ENCODE measurements around the gene BMP4. TPM values are rescaled to one million over a fixed set of nuclear protein-coding genes. Genes with fewer than 3 reads are reported as not detected.

Gene BMP4
- total and polyA plus RNA-seq, 2 of the 13 experiments (the other 11 are each of a cell fraction or from before 2014, with no cell fraction given) = 56.4 to 169 TPM

DNA sequence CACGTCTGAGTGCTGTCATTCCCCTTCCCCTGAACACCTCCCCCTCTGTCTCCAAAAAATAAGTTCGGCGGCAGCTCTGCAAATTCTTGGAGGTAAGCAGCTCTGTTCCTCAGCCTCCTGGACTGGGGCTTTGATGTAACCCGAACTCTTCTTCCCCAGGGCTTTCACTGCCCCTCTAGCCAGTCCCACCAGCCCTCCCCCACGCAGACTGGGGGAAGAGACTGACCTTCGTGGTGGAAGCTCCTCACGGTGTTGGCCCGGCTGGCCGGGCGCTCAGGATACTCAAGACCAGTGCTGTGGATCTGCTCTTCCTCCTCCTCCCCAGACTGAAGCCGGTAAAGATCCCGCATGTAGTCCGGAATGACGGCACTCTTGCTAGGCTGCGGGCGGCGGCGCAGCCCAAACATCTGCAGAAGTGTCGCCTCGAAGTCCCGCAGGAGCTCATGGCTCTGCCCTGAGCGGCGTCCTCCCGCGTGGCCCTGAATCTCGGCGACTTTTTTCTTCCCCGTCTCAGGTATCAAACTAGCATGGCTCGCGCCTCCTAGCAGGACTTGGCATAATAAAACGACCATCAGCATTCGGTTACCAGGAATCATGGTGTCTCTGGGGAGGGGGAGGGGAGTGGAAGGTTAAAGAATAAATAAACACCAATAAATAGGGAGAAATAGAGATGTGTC is 4.9 kb downstream of the BMP4 start (continued):
- TF ChIP-seq, protein P1, sequence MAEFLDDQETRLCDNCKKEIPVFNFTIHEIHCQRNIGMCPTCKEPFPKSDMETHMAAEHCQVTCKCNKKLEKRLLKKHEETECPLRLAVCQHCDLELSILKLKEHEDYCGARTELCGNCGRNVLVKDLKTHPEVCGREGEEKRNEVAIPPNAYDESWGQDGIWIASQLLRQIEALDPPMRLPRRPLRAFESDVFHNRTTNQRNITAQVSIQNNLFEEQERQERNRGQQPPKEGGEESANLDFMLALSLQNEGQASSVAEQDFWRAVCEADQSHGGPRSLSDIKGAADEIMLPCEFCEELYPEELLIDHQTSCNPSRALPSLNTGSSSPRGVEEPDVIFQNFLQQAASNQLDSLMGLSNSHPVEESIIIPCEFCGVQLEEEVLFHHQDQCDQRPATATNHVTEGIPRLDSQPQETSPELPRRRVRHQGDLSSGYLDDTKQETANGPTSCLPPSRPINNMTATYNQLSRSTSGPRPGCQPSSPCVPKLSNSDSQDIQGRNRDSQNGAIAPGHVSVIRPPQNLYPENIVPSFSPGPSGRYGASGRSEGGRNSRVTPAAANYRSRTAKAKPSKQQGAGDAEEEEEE (CRISPR knock-in tag; IDR thresholded peaks at IDR 0.05; ENCODE audit: borderline replicate concordance) = no peak
- TF ChIP-seq RBFOX2 (IDR thresholded peaks at IDR 0.05; ENCODE audit: low read depth, low read length) (peak; percentile 55; the same call in 1 of the 2 replicates), ZNF207 (IDR thresholded peaks at IDR 0.05; ENCODE audit: borderline replicate concordance) (no peak), ZNF224 (CRISPR knock-in tag; IDR thresholded peaks at IDR 0.05) (no peak), RBM39 (IDR thresholded peaks at IDR 0.05; ENCODE audit: low read depth, low read length, poor library complexity, severe bottlenecking) (peak; percentile 25), ZBTB38 (CRISPR knock-in tag; IDR thresholded peaks at IDR 0.05) (peak; percentile 84), RXRA (CRISPR knock-in tag; IDR thresholded peaks at IDR 0.05) (no peak; the same call in 1 of the 2 replicates), NCOR1 (IDR thresholded peaks at IDR 0.05; ENCODE audit: borderline replicate concordance, low read length) (no peak), ZNF768 (CRISPR knock-in tag; IDR thresholded peaks at IDR 0.05) (peak; percentile 27; the same call in 1 of the 2 replicates), SIX1 (CRISPR knock-in tag; IDR thresholded peaks at IDR 0.05; ENCODE audit: borderline replicate concordance) (no peak), ZNF567 (CRISPR knock-in tag; IDR thresholded peaks at IDR 0.05; ENCODE audit: borderline replicate concordance) (no peak), PRPF4 (IDR thresholded peaks at IDR 0.05; ENCODE audit: low read depth, low read length, poor library complexity, severe bottlenecking) (peak; percentile 84), SP5 (CRISPR knock-in tag; IDR thresholded peaks at IDR 0.05; ENCODE audit: borderline replicate concordance, low read depth) (no peak), ZNF331 (CRISPR knock-in tag; IDR thresholded peaks at IDR 0.05) (no peak), ZSCAN9 (CRISPR knock-in tag; IDR thresholded peaks at IDR 0.05; ENCODE audit: borderline replicate concordance) (0 out of 2 replicates have a peak, but pooled peaks have one; percentile 19)
- TF ChIP-seq, protein P2, sequence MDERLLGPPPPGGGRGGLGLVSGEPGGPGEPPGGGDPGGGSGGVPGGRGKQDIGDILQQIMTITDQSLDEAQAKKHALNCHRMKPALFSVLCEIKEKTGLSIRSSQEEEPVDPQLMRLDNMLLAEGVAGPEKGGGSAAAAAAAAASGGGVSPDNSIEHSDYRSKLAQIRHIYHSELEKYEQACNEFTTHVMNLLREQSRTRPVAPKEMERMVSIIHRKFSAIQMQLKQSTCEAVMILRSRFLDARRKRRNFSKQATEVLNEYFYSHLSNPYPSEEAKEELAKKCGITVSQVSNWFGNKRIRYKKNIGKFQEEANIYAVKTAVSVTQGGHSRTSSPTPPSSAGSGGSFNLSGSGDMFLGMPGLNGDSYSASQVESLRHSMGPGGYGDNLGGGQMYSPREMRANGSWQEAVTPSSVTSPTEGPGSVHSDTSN (CRISPR knock-in tag; IDR thresholded peaks at IDR 0.05) = no peak
- TF ChIP-seq, protein P3, sequence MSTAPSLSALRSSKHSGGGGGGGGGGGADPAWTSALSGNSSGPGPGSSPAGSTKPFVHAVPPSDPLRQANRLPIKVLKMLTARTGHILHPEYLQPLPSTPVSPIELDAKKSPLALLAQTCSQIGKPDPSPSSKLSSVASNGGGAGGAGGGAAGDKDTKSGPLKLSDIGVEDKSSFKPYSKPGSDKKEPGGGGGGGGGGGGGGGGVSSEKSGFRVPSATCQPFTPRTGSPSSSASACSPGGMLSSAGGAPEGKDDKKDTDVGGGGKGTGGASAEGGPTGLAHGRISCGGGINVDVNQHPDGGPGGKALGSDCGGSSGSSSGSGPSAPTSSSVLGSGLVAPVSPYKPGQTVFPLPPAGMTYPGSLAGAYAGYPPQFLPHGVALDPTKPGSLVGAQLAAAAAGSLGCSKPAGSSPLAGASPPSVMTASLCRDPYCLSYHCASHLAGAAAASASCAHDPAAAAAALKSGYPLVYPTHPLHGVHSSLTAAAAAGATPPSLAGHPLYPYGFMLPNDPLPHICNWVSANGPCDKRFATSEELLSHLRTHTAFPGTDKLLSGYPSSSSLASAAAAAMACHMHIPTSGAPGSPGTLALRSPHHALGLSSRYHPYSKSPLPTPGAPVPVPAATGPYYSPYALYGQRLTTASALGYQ (CRISPR knock-in tag; IDR thresholded peaks at IDR 0.05) = no peak
- TF ChIP-seq, protein P4, sequence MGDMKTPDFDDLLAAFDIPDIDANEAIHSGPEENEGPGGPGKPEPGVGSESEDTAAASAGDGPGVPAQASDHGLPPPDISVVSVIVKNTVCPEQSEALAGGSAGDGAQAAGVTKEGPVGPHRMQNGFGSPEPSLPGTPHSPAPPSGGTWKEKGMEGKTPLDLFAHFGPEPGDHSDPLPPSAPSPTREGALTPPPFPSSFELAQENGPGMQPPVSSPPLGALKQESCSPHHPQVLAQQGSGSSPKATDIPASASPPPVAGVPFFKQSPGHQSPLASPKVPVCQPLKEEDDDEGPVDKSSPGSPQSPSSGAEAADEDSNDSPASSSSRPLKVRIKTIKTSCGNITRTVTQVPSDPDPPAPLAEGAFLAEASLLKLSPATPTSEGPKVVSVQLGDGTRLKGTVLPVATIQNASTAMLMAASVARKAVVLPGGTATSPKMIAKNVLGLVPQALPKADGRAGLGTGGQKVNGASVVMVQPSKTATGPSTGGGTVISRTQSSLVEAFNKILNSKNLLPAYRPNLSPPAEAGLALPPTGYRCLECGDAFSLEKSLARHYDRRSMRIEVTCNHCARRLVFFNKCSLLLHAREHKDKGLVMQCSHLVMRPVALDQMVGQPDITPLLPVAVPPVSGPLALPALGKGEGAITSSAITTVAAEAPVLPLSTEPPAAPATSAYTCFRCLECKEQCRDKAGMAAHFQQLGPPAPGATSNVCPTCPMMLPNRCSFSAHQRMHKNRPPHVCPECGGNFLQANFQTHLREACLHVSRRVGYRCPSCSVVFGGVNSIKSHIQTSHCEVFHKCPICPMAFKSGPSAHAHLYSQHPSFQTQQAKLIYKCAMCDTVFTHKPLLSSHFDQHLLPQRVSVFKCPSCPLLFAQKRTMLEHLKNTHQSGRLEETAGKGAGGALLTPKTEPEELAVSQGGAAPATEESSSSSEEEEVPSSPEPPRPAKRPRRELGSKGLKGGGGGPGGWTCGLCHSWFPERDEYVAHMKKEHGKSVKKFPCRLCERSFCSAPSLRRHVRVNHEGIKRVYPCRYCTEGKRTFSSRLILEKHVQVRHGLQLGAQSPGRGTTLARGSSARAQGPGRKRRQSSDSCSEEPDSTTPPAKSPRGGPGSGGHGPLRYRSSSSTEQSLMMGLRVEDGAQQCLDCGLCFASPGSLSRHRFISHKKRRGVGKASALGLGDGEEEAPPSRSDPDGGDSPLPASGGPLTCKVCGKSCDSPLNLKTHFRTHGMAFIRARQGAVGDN (CRISPR knock-in tag; IDR thresholded peaks at IDR 0.05) = peak; percentile 63

Measured in HepG2 (cell line).